Hepatocyte (in vitro differentiated cells): Measurements from ENCODE around the gene APPL2. TPM values are rescaled to one million over a fixed set of nuclear protein-coding genes. Genes with fewer than 3 reads are reported as not detected.

Experiments
- DNase-seq: peaks from one replicate; pipeline ENCODE4 v3.0.0-alpha.2; 2016; ENCODE audit warnings: low spot score
- H2AFZ ChIP-seq: fragments of 200-600 bp; sonication (generic); 2 replicates; pipeline ENCODE4 v1.6.0; 2016; ENCODE audit warnings: antibody characterized with exemption, mild to moderate bottlenecking
- H3K27ac ChIP-seq: fragments of 200-600 bp; sonication (generic); 2 replicates; pipeline ENCODE4 v1.5.1; 2016; ENCODE audit warnings: mild to moderate bottlenecking
- H3K27me3 ChIP-seq: fragments of 200-600 bp; sonication (generic); 2 replicates; pipeline ENCODE4 v1.6.1; 2016
- H3K36me3 ChIP-seq: fragments of 200-600 bp; sonication (generic); replicated peaks from 2 replicates; pipeline ENCODE4 v1.5.1; 2016; ENCODE audit warnings: low read depth; ENCODE audit not compliant: insufficient read depth
- H3K4me1 ChIP-seq: fragments of 200-600 bp; sonication (generic); 2 replicates; pipeline ENCODE4 v1.5.1; 2016; ENCODE audit warnings: mild to moderate bottlenecking, moderate library complexity; ENCODE audit not compliant: insufficient read depth
- H3K4me2 ChIP-seq: fragments of 200-600 bp; sonication (generic); 2 replicates; pipeline ENCODE4 v1.6.0; 2016
- H3K4me3 ChIP-seq: fragments of 200-600 bp; sonication (generic); 2 replicates; pipeline ENCODE4 v1.5.1; 2016; ENCODE audit warnings: mild to moderate bottlenecking
- H3K79me2 ChIP-seq: fragments of 200-600 bp; sonication (generic); 2 replicates; pipeline ENCODE4 v1.6.0; 2017; ENCODE audit warnings: mild to moderate bottlenecking
- H3K9me2 ChIP-seq: fragments of 200-600 bp; sonication (generic); replicated peaks from 2 replicates; pipeline ENCODE4 v1.6.0; 2017; ENCODE audit warnings: mild to moderate bottlenecking; ENCODE audit not compliant: insufficient read depth
- H3K9me3 ChIP-seq: fragments of 200-600 bp; sonication (generic); 2 replicates; pipeline ENCODE4 v1.5.1; 2016; ENCODE audit warnings: low read depth, mild to moderate bottlenecking
- H4K20me1 ChIP-seq: fragments of 200-600 bp; sonication (generic); 2 replicates; pipeline ENCODE4 v1.6.0; 2016; ENCODE audit warnings: mild to moderate bottlenecking; ENCODE audit not compliant: insufficient read depth, poor library complexity, severe bottlenecking
- CTCF ChIP-seq: fragments of 200-600 bp; sonication (generic); IDR thresholded peaks from 2 replicates; pipeline ENCODE4 v1.5.1; 2016; ENCODE audit warnings: antibody characterized with exemption, mild to moderate bottlenecking; ENCODE audit not compliant: poor library complexity
- EZH2 ChIP-seq: fragments of 200-600 bp; sonication (generic); IDR thresholded peaks from 2 replicates; pipeline ENCODE4 v1.6.1; 2016; ENCODE audit warnings: antibody characterized with exemption, mild to moderate bottlenecking, borderline replicate concordance
- EZH2phosphoT487 ChIP-seq: fragments of 200-600 bp; sonication (generic); IDR thresholded peaks from one replicate; pipeline ENCODE4 v1.6.1; 2018; ENCODE audit warnings: antibody characterized with exemption, mild to moderate bottlenecking, low read depth, moderate library complexity; ENCODE audit not compliant: unreplicated experiment, severe bottlenecking
- WGBS: methylation state at CpG from one replicate; pipeline ENCODE4 v1.1.6; 2016; ENCODE audit warnings: low lambda C conversion rate; ENCODE audit errors: missing lambda C conversion rate; 5-methylcytosine and 5-hydroxymethylcytosine counted together
- polyA plus RNA-seq: library from polyadenylated mRNA; unstranded; fragments of >200 nt; fragmentation: Nextera tagmentation; extraction: Ambion mirVana; gene quantifications from 2 replicates; pipeline ENCODE4 v1.2.1, GENCODE V29; 2016
- total RNA-seq: library from RNA; depleted of rRNA; stranded (reverse); fragments of >200 nt; gene quantifications from 2 replicates; pipeline ENCODE4 v1.2.3, GENCODE V29; 2014

Gene APPL2
- total RNA-seq: 51.9 and 74.1 TPM in 2 replicates
- polyA plus RNA-seq: 38.2 and 42.2 TPM in 2 replicates

GRCh38 chr12:105235732-105236476 lies at the start of gene APPL2:
Gene APPL2, minus strand, starts transcription at chr12:105236174. Its CDS starts 162 bp downstream, at chr12:105236012.
- 2% methylated on average over 22 of the region's 80 CpGs for WGBS
- H3K27me3 ChIP-seq: no peaks in the 10 kb centered on the region
- peak within 1 kb of the TSS; percentile 91 for H3K4me3 ChIP-seq
- peak within 1 kb of the TSS; percentile 74 for H3K4me2 ChIP-seq
- DNase-seq: peak; percentile 96
- peaks cover 47% of the 10 kb centered on the region for H3K79me2 ChIP-seq
- no peaks in the 10 kb centered on the region for H3K9me2 ChIP-seq
- peaks cover 36% of the 10 kb centered on the region for H3K4me1 ChIP-seq
- H3K9me3 ChIP-seq: no peaks in the 10 kb centered on the region
- peak within 1 kb of the TSS; percentile 96 for H2AFZ ChIP-seq
- TF ChIP-seq CTCF (peak; percentile 30), EZH2 (no peak)
- peak within 1 kb of the TSS; percentile 95 for H3K27ac ChIP-seq
- no peaks in the 10 kb centered on the region for H4K20me1 ChIP-seq
- H3K36me3 ChIP-seq: no peaks in the 10 kb centered on the region

- Histone ChIP-seq H3K9me2 (no peaks in the 10 kb centered on the region), H3K4me2 (no peak overlapping the region), H3K4me3 (no peak overlapping the region), H3K4me1 (peaks cover 12% of the 10 kb centered on the region), H3K9me3 (no peaks in the 10 kb centered on the region), H2AFZ (no peak overlapping the region), H4K20me1 (no peaks in the 10 kb centered on the region), H3K36me3 (no peaks in the 10 kb centered on the region), H3K27me3 (no peaks in the 10 kb centered on the region), H3K27ac (no peak overlapping the region), H3K79me2 (no peaks in the 10 kb centered on the region)
- no peak for DNase-seq
- 88% methylated on average over 1 of the region's 1 CpG for WGBS
- TF ChIP-seq EZH2 (no peak), CTCF (no peak), EZH2phosphoT487 (no peak)
Measured at GRCh38 chr12:105285378-105285777, 49.4 kb upstream of the APPL2 start.

GRCh38 chr12:105281694-105282049 lies 45.7 kb upstream of the APPL2 start:
- H3K4me1 ChIP-seq: peaks cover 18% of the 10 kb centered on the region

More at GRCh38 chr12:105281694-105282049, 45.7 kb upstream of the APPL2 start:
- peak; percentile 31 for DNase-seq
- no peak for TF ChIP-seq EZH2
- no peak for TF ChIP-seq EZH2phosphoT487
- TF ChIP-seq CTCF: no peak
- peak overlapping the region; percentile 53 for H3K4me2 ChIP-seq
- no peaks in the 10 kb centered on the region for H4K20me1 ChIP-seq
- no peaks in the 10 kb centered on the region for H3K79me2 ChIP-seq
- H3K36me3 ChIP-seq: no peaks in the 10 kb centered on the region
- H3K9me2 ChIP-seq: no peaks in the 10 kb centered on the region
- no peak overlapping the region for H3K4me3 ChIP-seq
- H3K9me3 ChIP-seq: no peaks in the 10 kb centered on the region
- peak overlapping the region; percentile 84 for H3K27ac ChIP-seq
- WGBS: 61% methylated on average over 1 of the region's 1 CpG
- no peak overlapping the region for H2AFZ ChIP-seq
- H3K27me3 ChIP-seq: no peaks in the 10 kb centered on the region
